ENCODE results near the gene ZNF416. TPM values are rescaled to one million over a fixed set of nuclear protein-coding genes. Genes with fewer than 3 reads are reported as not detected.

The ZNF416 gene
- total RNA-seq, 1 donor: 6.9 TPM

- DNase-seq (ENCODE audit: low read depth): no peak
- no peak for TF ChIP-seq CTCF (IDR thresholded peaks at IDR 0.05; ENCODE audit: insufficient read depth, low read depth, low read length)
Observed at GRCh38 chr19:57537953-57538547, 40.7 kb downstream of the ZNF416 start.

GRCh38 chr19:57527136-57527881 is 51.4 kb downstream of the ZNF416 start, which contains the start of gene ZNF549:
ZNF549 (plus strand) TSS chr19:57527356; CDS start chr19:57527574, 218 bp downstream.
- no peak for TF ChIP-seq CTCF (IDR thresholded peaks at IDR 0.05; ENCODE audit: insufficient read depth, low read depth, low read length)
- DNase-seq (ENCODE audit: low read depth): peak; percentile 90

More at GRCh38 chr19:57537953-57538547, 40.7 kb downstream of the ZNF416 start:
- H3K4me3 ChIP-seq (ENCODE audit: low read depth, low read length): no peak overlapping the region

More at GRCh38 chr19:57527136-57527881, 51.4 kb downstream of the ZNF416 start, which contains the start of gene ZNF549:
- peak within 1 kb of the TSS; percentile 93 for H3K4me3 ChIP-seq (ENCODE audit: low read depth, low read length)

Other genes with a start within 250 kb of the ZNF416 start
- gene ZNF304, start 227.6 kb downstream of the ZNF416 start, total RNA-seq: 9.0 and 11.2 TPM in 2 replicates
- gene TRAPPC2B, start 215.4 kb downstream of the ZNF416 start, total RNA-seq: 8.4 and 11.7 TPM in 2 replicates
- 1.9 and 6.0 TPM in 2 replicates for gene ZNF547, start 215.4 kb downstream of the ZNF416 start, total RNA-seq
- gene ZNF548, start 189.1 kb downstream of the ZNF416 start, total RNA-seq: 15.8 and 19.0 TPM in 2 replicates
- gene ZNF17, start 167.8 kb downstream of the ZNF416 start, total RNA-seq: 10.4 and 15.1 TPM in 2 replicates
- 10.8 and 11.0 TPM in 2 replicates for gene ZNF749, start 143.6 kb downstream of the ZNF416 start, total RNA-seq
- gene VN1R1, start 121.8 kb downstream of the ZNF416 start, total RNA-seq: 0.32 and 0.86 TPM in 2 replicates
- gene ZNF772, start 101.3 kb downstream of the ZNF416 start, total RNA-seq: 10.8 and 16.1 TPM in 2 replicates
- 10.4 and 13.5 TPM in 2 replicates for gene ZNF419, start 91.2 kb downstream of the ZNF416 start, total RNA-seq
- 12.1 and 17.4 TPM in 2 replicates for gene ZNF773, start 79.0 kb downstream of the ZNF416 start, total RNA-seq
- 4.5 and 6.5 TPM in 2 replicates for gene ZNF549, start 51.6 kb downstream of the ZNF416 start, total RNA-seq
- 5.5 and 8.6 TPM in 2 replicates for gene ZNF550, start 19.0 kb downstream of the ZNF416 start, total RNA-seq
- gene ZIK1, start 5.2 kb upstream of the ZNF416 start, total RNA-seq: 11.3 and 12.1 TPM in 2 replicates
- 3.9 and 7.1 TPM in 2 replicates for gene ZNF530, start 21.0 kb upstream of the ZNF416 start, total RNA-seq
- 20.0 and 21.2 TPM in 2 replicates for gene ZNF134, start 35.3 kb upstream of the ZNF416 start, total RNA-seq
- gene ZNF211, start 54.3 kb upstream of the ZNF416 start, total RNA-seq: 9.3 and 11.7 TPM in 2 replicates
- gene ZSCAN4, start 90.0 kb upstream of the ZNF416 start, total RNA-seq: not detected in 2 replicates
- gene ZNF551, start 103.1 kb upstream of the ZNF416 start, total RNA-seq: 6.4 and 6.5 TPM in 2 replicates
- gene ZNF154, start 130.3 kb upstream of the ZNF416 start, total RNA-seq: 1.3 and 1.7 TPM in 2 replicates
- 5.8 and 6.9 TPM in 2 replicates for gene ZNF671, start 148.7 kb upstream of the ZNF416 start, total RNA-seq
- 11.9 and 14.7 TPM in 2 replicates for gene ZNF776, start 167.9 kb upstream of the ZNF416 start, total RNA-seq
- 12.2 and 22.9 TPM in 2 replicates for gene ZNF586, start 190.8 kb upstream of the ZNF416 start, total RNA-seq
- 7.4 and 12.1 TPM in 2 replicates for gene ZNF552, start 236.0 kb upstream of the ZNF416 start, total RNA-seq

Measured in fibroblast of villous mesenchyme (primary cell).